Keratinocyte (primary cell): ENCODE results near the gene EDN2. TPM values are rescaled to one million over a fixed set of nuclear protein-coding genes. Genes with fewer than 3 reads are reported as not detected.

ENCODE experiments used
- DNase-seq: peaks from one replicate; pipeline ENCODE4 v3.0.0-alpha.2; 2011; ENCODE audit warnings: low read depth, missing footprints, low spot score
- FAIRE-seq: peaks from 2 replicates; lab custom pipeline; 2011; peaks lifted over from hg19 to GRCh38; lab: Jason Lieb, UNC
- H2AFZ ChIP-seq: 2 replicates; pipeline ENCODE4 v1.6.0; 2012; ENCODE audit warnings: low read length, control low read depth, inconsistent platforms; ENCODE audit not compliant: control insufficient read depth
- H3K27ac ChIP-seq: 2 replicates; pipeline ENCODE4 v1.5.1; 2011; ENCODE audit warnings: low read length; ENCODE audit not compliant: control insufficient read depth, insufficient read depth
- H3K27me3 ChIP-seq: 3 replicates; pipeline ENCODE4 v1.6.0; 2011; ENCODE audit warnings: low read length; ENCODE audit not compliant: control insufficient read depth, insufficient read depth; ENCODE audit errors: extremely low read depth
- H3K36me3 ChIP-seq, 2 experiments: 2 replicates in 1 of 2; 3 replicates in 1 of 2; pipeline ENCODE4 v1.5.1; 2011; ENCODE audit warnings: low read length in 2 of 2, mild to moderate bottlenecking in 1 of 2; ENCODE audit not compliant: control insufficient read depth in 2 of 2, insufficient read depth in 2 of 2; ENCODE audit errors: extremely low read depth in 1 of 2
- H3K4me1 ChIP-seq: 3 replicates; pipeline ENCODE4 v1.5.1; 2011; ENCODE audit warnings: low read length; ENCODE audit not compliant: control insufficient read depth, insufficient read depth; ENCODE audit errors: extremely low read depth
- H3K4me2 ChIP-seq: 3 replicates; pipeline ENCODE4 v1.6.0; 2011; ENCODE audit warnings: low read depth, low read length; ENCODE audit not compliant: control insufficient read depth, insufficient read depth; ENCODE audit errors: extremely low read depth
- H3K4me3 ChIP-seq, 3 experiments: fragments of 200-600 bp in 1 of 3; sonication (generic) in 1 of 3; 2 replicates in 2 of 3; 3 replicates in 1 of 3; pipeline ENCODE4 v1.5.1; 2011 to 2016; ENCODE audit warnings: low read length in 3 of 3, mild to moderate bottlenecking in 3 of 3, control low read depth in 2 of 3, inconsistent platforms in 1 of 3, low read depth in 1 of 3, mixed read lengths in 1 of 3, mixed run types in 1 of 3, moderate library complexity in 1 of 3; ENCODE audit not compliant: control insufficient read depth in 2 of 3, insufficient read depth in 2 of 3; ENCODE audit errors: extremely low read depth in 1 of 3
- H3K79me2 ChIP-seq: 2 replicates; pipeline ENCODE4 v1.6.0; 2012; ENCODE audit warnings: low read length; ENCODE audit not compliant: control insufficient read depth, insufficient read depth
- H3K9ac ChIP-seq: 3 replicates; pipeline ENCODE4 v1.6.0; 2011; ENCODE audit warnings: low read length; ENCODE audit not compliant: control insufficient read depth, insufficient read depth; ENCODE audit errors: extremely low read depth
- H3K9me1 ChIP-seq: 3 replicates; pipeline ENCODE4 v1.6.0; 2011; ENCODE audit warnings: low read length; ENCODE audit not compliant: control insufficient read depth, insufficient read depth; ENCODE audit errors: extremely low read depth
- H3K9me3 ChIP-seq: 2 replicates; pipeline ENCODE4 v1.5.1; 2012; ENCODE audit warnings: low read depth, low read length; ENCODE audit not compliant: control insufficient read depth
- H4K20me1 ChIP-seq: 3 replicates; pipeline ENCODE4 v1.6.0; 2011; ENCODE audit warnings: low read length; ENCODE audit not compliant: control insufficient read depth, insufficient read depth; ENCODE audit errors: extremely low read depth
- EZH2 ChIP-seq: IDR thresholded peaks from one replicate; pipeline ENCODE4 v1.6.1; 2012; ENCODE audit warnings: inconsistent platforms, mild to moderate bottlenecking, low read length, moderate library complexity
- dilution Hi-C: fragments of 300-500 bp; cut with MboI; formaldehyde crosslinking; loops from one replicate; pipeline ENCODE4 v1.7.0; 2020; ENCODE audit warnings: low sequenced_read_pairs; ENCODE audit not compliant: extremely low pct_ligation_motif_present
- polyA plus RNA-seq, 5 experiments: library from polyadenylated mRNA; depleted of rRNA in 3 of 5; stranded (reverse) in 3 of 5; stranded (forward) in 1 of 5; unstranded in 1 of 5; fragments of >200 nt; gene quantifications; 1 replicate in 1 of 5; 2 replicates in 3 of 5; 3 replicates in 1 of 5; pipeline versions ENCODE4 v1.2.1 to v1.2.3, GENCODE V29; 2011 to 2012; ENCODE audit warnings: missing spikeins in 2 of 5, low read depth in 1 of 5, low replicate concordance in 1 of 5
- TF ChIP-seq, protein P1 (sequence below), 3 experiments: IDR thresholded peaks in 1 of 3; conservative IDR thresholded peaks in 1 of 3; optimal IDR thresholded peaks in 1 of 3; 2 replicates in 2 of 3; 3 replicates in 1 of 3; pipeline versions ENCODE3 to v1.5.1; 2011; ENCODE audit warnings: low read length in 3 of 3, mild to moderate bottlenecking in 3 of 3, moderate library complexity in 2 of 3, control low read depth in 1 of 3, inconsistent platforms in 1 of 3; ENCODE audit not compliant: insufficient read depth in 2 of 3; ENCODE audit errors: extremely low read depth in 1 of 3

EDN2 gene
- polyA plus RNA-seq, 1 donor (not counting 4 experiments of a cell fraction or from before 2014, with no cell fraction given): 0.34 TPM

DNA sequence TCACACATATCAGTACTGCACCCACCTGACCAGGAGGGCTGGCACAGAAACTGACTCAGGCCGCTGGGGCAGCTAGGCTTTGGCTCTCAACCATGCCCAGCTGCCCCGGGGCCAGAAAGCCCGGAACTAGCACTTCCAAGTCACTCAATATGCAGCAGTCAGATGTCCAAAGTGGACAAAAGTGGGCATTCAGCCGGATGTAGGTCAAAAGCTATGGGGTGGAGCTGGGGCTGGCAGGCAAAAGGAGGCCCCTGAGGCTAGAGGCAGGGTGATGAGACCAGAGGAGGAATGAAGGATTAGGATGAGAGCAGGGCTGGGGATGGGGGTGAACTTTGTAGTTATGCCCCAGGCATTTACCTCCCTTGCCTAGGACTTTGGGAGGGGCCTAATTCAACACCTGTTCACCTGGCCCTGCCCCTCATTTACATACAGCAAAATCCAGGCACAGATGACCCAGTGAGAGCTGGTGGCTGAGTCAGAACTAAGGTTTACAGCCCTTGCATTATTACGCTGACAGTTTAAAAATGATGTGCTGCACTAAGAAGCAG, 30.7 kb upstream of the EDN2 start:
- Histone ChIP-seq H3K4me2 (no peak overlapping the region), H3K27me3 (peaks cover 3% of the 10 kb centered on the region), H3K9me1 (no peaks in the 10 kb centered on the region), H4K20me1 (no peaks in the 10 kb centered on the region), H3K9ac (no peak overlapping the region), H3K36me3 (no peaks in the 10 kb centered on the region), H3K4me3 (no peak overlapping the region), H3K79me2 (no peaks in the 10 kb centered on the region), H3K27ac (no peak overlapping the region), H2AFZ (no peak overlapping the region), H3K4me1 (peaks cover 5% of the 10 kb centered on the region), H3K9me3 (no peaks in the 10 kb centered on the region)
- DNase-seq (no peak), FAIRE-seq (no peak)
- dilution Hi-C loops: no loop called here
- no peak for TF ChIP-seq EZH2
- TF ChIP-seq, protein P1, sequence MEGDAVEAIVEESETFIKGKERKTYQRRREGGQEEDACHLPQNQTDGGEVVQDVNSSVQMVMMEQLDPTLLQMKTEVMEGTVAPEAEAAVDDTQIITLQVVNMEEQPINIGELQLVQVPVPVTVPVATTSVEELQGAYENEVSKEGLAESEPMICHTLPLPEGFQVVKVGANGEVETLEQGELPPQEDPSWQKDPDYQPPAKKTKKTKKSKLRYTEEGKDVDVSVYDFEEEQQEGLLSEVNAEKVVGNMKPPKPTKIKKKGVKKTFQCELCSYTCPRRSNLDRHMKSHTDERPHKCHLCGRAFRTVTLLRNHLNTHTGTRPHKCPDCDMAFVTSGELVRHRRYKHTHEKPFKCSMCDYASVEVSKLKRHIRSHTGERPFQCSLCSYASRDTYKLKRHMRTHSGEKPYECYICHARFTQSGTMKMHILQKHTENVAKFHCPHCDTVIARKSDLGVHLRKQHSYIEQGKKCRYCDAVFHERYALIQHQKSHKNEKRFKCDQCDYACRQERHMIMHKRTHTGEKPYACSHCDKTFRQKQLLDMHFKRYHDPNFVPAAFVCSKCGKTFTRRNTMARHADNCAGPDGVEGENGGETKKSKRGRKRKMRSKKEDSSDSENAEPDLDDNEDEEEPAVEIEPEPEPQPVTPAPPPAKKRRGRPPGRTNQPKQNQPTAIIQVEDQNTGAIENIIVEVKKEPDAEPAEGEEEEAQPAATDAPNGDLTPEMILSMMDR (optimal IDR thresholded peaks at IDR 0.05 in 1 of 3, IDR thresholded peaks at IDR 0.05 in 1 of 3, conservative IDR thresholded peaks at IDR 0.05 in 1 of 3; ENCODE audit: extremely low read depth in 1 of 3, insufficient read depth in 2 of 3, low read length in 3 of 3): no peak

DNA sequence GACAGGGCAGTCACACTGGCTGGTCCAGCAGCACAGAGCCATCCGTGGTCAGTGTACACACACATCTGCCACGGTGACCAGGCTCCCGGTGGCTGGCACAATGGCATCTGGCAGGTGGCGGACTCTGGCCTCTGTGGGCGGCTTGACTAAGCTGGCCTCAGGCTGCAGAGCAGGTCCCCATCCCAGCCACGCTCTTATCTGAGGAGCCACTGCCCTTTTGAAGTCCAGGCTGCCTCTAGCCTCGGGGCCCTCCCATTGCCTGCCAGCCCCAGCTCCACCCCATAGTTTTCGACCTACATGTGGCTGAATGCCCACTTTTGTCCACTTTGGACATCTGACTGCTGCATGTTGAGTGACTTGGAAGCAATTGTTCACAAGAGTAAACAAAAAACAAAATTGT, 29.9 kb upstream of the EDN2 start:
- no peak for FAIRE-seq
- Histone ChIP-seq H3K4me2 (no peak overlapping the region), H3K9ac (no peak overlapping the region)

More for the DNA sequence above, 29.9 kb upstream of the EDN2 start:
- Histone ChIP-seq H3K9me1 (no peaks in the 10 kb centered on the region), H4K20me1 (no peaks in the 10 kb centered on the region), H3K27ac (no peak overlapping the region), H3K4me1 (peaks cover 5% of the 10 kb centered on the region), H3K4me3 (no peak overlapping the region), H2AFZ (no peak overlapping the region), H3K27me3 (peaks cover 3% of the 10 kb centered on the region), H3K36me3 (no peaks in the 10 kb centered on the region), H3K9me3 (no peaks in the 10 kb centered on the region), H3K79me2 (no peaks in the 10 kb centered on the region)
- dilution Hi-C loops: no loop called here
- no peak for DNase-seq
- no peak for TF ChIP-seq EZH2
- TF ChIP-seq, protein P1 (optimal IDR thresholded peaks at IDR 0.05 in 1 of 3, IDR thresholded peaks at IDR 0.05 in 1 of 3, conservative IDR thresholded peaks at IDR 0.05 in 1 of 3; ENCODE audit: extremely low read depth in 1 of 3, insufficient read depth in 2 of 3, low read length in 3 of 3): no peak
